Fibroblast of lung (primary cell): ENCODE data around the gene MAPK8IP3.

Source experiments
- CTCF ChIP-seq, 2 donors: IDR thresholded peaks in 1 of 2; conservative IDR thresholded peaks in 1 of 2; 1 replicate in 1 of 2; 2 replicates in 1 of 2; pipeline ENCODE4 v1.5.1; 2011 to 2012; ENCODE audit warnings: low read length in 2 of 2, control low read depth in 1 of 2, inconsistent platforms in 1 of 2, low read depth in 1 of 2, mild to moderate bottlenecking in 1 of 2
- EZH2 ChIP-seq: IDR thresholded peaks from 2 replicates; pipeline ENCODE4 v1.5.1; 2012; ENCODE audit warnings: low read length, control low read depth, mild to moderate bottlenecking; ENCODE audit errors: missing control alignments

DNA sequence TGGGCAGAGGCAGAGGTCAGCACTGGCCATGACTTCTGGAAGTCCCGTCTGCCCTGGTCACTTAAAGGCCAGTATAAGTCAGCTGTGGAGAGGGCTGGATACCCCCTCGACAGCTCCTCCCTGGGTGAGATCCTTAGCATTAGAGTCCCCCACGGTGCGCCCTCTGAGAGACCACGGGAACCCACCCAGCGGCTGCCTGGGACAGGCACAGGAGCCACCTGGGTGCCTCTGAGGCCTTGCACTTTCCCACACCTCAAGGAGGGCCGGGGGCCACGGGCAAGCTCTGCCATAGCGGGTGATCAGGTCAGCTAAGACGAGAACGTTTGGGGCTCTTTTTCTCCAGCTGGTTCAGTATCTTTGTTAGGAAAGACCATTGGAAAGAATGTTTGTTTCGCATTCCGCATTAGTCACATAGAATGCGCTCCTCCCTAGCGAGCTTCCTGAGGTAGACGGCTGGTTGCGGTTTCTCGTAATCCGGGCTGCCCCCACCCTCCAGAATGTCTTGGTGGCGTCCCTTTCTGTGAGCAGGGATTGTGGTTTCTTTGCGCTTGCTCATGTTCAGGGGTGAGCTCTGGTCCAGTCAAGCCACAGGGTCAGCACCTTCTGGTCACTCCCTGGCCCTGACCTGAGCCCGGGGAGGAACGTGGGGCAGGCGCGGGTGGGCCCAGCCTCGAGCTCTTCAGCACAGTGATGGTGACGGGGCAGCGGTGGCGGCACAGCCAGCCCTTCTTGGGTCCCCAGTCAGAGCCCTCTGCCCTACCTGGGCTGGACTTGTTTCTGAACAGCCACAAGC lies 40.1 kb downstream of the MAPK8IP3 start:
- TF ChIP-seq EZH2 (no peak), CTCF (conservative IDR thresholded peaks at IDR 0.05 in 1 of 2, IDR thresholded peaks at IDR 0.05 in 1 of 2; ENCODE audit: low read depth in 1 of 2, low read length in 2 of 2) (no peak)
